GM19351 (cell line): ENCODE data around the gene EVI5.

Experiments used
- ATAC-seq: cut with Tn5 transposase; IDR thresholded peaks from one replicate; pipeline ENCODE4 v1.9.1; 2021; ENCODE audit warnings: mild to moderate bottlenecking, moderate library complexity; ENCODE audit not compliant: unreplicated experiment

The EVI5 gene

GRCh38 chr1:92486251-92487077 is 298.4 kb downstream of the EVI5 start, which contains the start of gene GFI1:
Gene GFI1 (minus strand): TSS chr1:92486925. CDS start chr1:92483487, 3,438 bp downstream.
- peak; percentile 17 for ATAC-seq

DNA sequence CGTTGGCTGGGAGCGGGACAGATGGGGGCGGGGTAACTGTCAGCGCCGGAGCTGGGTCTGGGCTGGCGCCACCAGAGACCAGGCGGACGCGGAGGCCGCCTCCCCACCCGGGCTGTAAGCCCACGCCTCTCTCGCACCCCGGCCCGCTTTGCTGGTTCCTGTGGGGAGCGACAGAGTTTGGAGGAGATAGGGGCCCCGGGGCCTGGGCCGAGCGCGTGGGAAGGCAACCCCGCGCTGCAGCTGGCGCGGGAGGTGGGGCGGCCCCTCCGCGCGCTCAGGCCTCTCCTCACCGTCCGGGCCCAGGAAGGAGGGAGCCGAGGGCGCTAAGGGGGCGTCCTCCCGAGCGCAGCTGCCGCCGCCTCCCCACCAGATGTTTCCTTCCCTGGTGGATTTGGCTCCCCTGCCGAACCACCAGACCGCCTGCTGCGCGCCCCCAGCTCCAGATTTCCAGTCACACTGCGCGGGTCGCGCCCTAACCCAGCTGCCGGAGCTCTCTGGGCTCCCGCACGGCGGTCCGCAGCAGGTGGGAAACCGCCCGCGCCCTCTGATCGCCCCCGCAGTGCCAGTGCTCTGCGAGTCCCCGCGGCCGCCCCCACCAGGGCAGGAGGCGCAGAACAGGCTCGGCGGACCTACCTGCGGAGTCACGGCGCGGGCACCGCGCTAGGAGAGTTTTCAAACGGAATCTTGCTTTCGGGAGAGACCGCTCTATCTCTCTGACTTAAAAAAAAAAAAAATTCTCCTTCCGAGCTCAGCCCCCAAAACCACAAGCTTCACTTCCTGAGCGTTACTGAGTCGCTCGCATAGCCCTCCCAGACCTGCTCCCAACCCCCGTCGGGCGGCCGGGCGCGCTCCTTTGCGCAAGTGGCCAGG is 299.3 kb downstream of the EVI5 start:
- ATAC-seq: peak; percentile 48

GRCh38 chr1:92484472-92485380 is 300.2 kb downstream of the EVI5 start:
- peak; percentile 29 for ATAC-seq

DNA sequence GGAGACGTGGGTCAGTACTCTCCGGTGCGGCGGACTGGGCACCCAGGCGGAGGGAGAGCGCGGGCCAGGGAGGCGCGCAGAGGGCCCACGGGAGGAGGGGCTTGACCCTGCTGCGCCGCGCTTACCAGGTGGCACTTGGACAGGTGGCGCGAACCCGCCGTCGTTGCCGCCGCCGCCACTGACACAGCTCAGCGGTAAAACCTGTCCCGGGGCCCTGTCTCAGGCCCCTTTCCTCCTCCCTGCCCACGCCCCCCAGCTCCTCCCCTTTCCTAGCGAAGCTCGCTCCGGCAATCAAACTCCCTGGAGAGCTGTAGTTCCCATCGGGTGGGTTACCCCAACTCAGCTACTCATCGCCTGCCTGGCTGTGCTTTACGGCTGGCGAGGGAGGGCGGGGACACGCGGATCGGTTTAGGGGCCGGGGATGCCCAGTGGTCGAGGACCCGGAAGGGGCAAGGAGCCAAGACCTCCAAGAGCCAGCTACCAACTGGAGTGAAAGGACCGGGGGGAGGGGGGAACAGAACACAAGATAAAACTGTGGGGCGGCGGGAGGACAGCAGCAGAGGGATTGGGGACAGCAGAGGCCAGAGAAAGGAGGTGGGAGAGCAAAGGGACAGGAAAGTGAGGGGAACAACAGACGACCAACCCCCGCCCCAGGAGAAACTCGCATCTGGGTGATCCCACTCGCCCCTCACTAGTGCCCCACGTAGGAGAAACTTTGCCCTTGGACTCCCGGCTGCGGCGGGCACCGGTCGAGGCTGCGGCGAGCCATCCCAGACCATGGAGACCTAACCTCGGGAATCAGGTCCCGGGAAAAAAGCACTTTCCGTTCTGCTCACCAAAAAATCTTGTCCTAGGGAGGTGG is 301.1 kb downstream of the EVI5 start:
- no peak for ATAC-seq

DNA sequence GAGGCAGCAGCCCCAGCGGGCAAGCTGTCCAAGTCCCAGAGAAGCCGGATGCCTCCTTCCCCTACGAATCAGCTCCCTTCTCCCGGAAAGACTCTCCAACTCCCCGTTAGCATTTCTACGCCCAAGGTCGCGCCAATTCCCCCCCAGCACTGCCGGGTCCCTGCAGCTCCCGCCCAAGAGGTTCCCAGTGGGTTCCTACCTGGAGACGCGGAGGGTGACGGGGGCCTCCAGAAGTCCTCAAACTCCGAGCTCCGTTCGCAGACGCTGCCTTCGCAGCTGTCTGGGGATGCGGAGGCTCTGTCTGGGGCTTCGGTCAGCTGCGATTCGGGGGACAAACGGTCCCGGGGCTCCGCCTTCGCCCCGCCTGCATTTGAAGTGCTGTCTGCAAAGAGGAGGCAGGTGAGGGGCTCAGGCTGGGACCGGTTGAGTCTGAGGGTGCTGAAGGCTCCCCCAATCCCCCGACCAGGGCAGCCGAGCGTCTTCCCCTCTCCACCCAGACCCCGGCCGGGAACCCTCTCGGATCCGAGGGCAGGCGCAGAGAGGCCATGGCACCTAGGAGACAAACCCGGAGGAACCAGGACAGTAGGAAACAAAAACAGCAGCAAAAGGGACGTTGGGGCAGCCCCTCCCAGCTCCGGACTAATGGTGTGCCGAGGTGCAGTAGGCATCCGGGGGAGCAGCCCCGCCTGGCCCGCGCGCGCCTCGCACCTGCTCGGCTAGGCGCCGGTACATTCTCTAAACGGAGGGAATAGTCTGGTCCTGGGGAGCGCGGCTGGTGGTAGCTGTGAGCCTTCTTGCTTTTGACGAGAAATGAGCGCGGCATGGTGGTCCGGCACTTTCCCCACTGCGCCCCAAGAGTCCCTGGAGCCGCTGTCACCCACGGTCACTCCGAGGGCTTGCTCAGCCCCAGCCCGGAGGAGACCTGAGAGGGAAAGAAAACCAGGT is 302.0 kb downstream of the EVI5 start:
- ATAC-seq: no peak

- ATAC-seq: no peak
These were observed 302.8 kb downstream of the EVI5 start for GRCh38 chr1:92481971-92482664.

GRCh38 chr1:92481599-92481925 is 303.3 kb downstream of the EVI5 start:
- ATAC-seq: no peak

DNA sequence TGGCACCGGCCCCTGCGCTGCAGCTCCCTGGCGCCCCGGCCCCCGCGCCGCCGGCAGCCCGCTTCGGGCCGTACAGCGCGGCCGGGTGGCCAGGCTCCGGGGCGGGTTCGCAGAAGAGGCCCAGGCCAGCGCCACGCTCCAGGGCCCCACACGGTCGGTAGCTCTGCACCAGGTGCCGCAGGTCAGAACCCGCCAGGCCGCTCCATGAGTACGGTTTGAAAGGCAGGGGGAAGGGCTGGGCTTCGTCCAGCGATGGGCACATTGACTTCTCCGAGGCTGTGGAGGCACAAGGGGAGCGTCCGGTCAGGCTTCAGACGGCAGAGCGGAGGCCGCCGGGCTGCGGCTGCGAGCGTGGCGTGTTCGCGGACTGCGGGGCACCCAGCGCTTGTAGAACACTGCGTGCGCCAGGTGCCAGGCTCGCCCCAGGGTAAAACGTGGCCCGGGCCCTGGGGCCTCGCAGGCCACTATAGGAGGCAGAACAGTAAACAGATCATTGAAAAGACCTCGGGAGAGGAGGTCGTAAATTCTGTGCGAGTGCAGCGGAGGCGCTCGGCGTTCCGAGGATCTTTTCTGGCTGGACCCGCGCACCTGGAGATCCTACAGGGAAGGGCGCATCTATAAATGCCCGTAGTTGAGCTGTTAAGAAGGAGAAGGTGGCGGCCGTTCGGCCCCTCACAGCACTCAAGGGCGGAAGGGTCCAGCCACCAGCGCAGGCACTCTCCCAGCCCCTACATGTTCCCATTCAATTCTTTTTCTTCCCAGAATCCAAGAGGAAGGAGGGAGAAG is 303.9 kb downstream of the EVI5 start:
- no peak for ATAC-seq

DNA sequence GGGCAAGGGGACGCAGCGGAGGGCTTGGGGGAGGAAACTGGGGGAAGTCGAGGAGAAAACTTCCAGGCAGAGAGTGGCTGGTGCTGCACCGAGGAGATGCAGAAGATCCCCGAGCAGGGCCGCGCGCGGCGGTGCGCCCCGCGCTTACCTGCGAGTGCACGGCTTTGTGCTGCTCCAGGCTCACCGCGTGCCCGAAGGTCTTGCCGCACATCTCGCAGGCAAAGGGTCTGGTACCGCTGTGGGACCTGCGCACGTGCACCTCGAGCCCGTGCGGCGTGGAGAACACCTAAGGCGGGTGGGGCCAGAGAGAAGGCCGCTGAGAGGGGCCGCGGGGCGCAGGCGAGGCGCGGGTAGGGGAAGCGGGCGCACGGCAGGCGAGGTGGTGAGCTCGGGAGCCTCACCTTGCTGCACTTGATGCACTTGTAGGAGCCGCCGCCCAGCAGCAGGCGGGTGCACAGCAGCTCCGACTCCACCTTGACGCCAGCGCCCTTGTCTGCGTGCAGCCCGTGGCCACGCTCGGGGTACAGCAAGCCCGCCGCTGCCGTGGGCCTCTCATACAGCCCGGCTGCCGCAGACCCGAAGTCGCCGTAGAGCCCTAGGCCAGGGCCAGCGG is 304.6 kb downstream of the EVI5 start:
- ATAC-seq: no peak

DNA sequence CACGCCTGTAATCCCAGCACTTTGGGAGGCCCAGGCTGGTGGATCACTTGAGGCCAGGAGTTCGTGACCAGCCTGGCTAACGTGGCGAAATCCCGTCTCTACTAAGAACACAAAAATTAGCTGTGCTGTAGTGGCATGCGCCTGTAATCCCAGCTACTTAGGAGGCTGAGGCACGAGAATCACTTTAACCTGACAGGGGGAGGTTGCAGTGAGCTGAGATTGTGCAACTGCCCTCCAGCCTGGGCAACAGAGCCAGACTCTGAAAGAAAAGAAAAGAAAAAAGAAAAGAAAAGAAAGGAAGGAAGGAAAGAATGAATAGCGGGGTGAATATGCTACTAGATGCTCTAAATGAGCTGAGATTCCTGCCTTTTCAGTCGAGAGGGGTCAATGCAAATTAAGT is 305.3 kb downstream of the EVI5 start:
- ATAC-seq: no peak

GRCh38 chr1:92478393-92478792 is 306.5 kb downstream of the EVI5 start:
- ATAC-seq: no peak

GRCh38 chr1:92476071-92476631 is 308.8 kb downstream of the EVI5 start:
- peak; percentile 41 for ATAC-seq

DNA sequence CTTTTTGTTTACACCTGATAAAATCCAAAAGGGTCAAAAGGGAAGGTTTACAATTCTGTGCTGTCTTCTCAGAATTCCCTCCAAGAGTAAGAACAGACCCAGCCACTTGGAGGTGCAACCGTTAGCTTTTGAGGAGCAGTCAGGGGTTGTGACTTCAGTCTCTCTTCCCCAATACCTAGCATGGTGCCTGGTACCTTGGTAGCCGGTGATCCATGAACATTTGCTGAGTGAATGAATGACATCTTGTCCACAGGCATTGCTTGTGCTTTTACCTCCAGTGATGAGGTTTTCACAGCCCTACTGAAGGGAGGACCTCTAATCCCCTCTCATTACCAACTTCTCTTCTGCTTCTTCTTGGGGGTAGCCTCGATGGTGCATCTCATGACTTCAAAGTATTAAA is 309.9 kb downstream of the EVI5 start:
- ATAC-seq: no peak

GRCh38 chr1:92473781-92474495 is 311.0 kb downstream of the EVI5 start:
- ATAC-seq: peak; percentile 78

GRCh38 chr1:92470216-92470615 is 314.7 kb downstream of the EVI5 start:
- ATAC-seq: no peak

DNA sequence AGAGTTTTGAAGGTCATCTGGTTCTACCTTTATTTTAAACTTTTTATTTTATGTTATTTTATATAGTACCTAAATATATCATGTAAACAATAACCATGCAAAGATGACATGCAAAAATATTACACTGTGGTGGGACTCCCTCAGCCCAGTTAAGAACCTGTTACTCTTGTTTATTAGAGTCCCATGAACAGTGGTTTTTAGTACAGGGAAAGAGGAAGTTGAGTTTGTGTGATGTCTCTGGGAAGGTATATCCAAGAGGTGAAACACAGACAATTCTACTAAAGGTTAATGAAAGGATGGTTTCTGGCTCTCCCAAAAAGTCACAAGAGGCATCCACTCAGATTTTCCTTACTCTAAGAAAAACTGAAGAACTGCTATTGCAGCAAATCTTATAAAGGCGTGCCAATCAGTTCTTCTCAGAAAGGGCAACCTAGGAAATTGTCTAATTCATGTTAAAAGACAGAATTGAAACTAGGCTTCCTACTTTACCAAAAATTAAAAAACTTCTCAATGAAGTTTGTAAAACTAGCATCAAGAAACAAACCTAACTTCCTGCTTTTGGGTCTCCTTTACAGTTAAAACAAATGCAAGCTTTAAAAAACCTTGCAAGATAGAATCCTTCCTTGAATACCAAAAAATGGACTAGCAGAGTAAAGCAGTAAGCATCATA is 318.1 kb downstream of the EVI5 start:
- ATAC-seq: no peak
